HTR-8/SVneo (cell line): ENCODE measurements around the gene EFNB2.

Experiments
- DNase-seq: peaks from one replicate; pipeline ENCODE4 v3.0.0; 2011; ENCODE audit warnings: low spot score, mixed read lengths; ENCODE audit not compliant: insufficient read length
- FAIRE-seq: peaks from 2 replicates; lab custom pipeline; 2011; peaks lifted over from hg19 to GRCh38; lab: Jason Lieb, UNC

Gene EFNB2

DNA sequence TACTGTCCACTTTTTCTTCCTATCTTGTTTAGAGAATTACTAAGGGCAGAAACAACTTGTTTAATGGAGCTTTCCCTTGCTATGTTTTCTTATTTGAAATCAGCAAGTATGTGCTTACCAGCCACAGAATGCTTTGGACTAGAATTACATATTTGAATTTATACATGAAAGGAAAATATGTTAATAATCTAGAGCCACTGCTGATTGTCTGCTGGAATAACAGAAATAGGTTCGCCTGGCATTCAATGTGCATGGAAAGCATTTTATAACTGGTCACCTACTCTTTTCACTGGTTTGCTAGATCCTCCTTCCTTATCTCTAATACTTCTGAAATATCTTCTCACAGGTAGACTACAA is 8.0 kb downstream of the EFNB2 start:
- FAIRE-seq (no peak), DNase-seq (no peak)

DNA sequence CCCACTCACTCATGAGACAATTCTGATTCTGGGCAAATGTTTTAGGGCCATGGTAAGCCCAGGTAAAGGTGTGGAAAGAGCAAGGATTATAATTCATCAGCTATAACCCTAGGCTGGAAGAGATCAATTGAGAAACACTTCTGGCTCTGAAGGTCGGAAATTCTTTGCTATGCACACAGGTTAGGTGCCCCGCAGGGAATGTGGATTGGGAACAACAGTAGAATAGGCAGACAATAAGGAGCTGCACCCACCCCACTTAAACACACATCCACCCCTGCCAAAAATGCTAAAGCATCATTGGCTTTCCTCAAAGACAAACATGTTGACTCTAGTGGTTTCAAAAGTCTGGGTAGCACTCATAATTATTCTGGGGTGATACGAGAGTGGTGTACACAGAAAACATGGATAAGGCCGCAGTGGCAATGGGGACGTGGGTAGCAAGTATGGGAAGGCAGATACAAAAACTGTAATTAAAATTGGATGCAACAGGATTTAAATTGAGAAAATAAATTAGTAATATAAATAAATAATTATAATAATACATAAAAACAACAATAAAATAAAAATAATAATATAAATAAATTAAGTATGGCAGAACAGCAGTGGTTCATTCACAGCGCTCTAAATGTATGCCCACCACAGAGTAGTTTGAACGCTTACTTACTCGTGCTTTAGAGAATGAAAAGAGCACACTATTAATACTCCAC is 8.6 kb downstream of the EFNB2 start:
- DNase-seq (no peak), FAIRE-seq (no peak)

DNA sequence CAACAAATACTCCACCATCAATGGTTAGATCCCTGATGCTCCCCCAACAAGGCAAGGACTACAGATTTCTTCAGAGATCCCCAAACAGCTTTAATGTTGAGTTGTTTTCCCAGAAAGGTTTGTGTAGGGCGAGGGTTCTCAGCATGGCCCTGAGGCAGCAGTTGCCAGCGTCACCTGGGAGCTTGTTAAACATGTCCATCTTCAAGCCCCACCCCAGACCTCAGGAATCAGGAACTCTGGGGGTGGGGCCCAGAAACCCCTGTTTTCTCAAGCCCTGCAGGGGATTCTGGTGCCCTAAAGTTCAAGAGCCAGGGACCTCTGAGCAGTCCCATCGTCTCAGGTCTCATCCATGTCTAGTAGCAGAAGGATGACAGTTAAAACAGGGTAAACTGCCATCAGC is 9.6 kb downstream of the EFNB2 start:
- no peak for DNase-seq
- FAIRE-seq = no peak

DNA sequence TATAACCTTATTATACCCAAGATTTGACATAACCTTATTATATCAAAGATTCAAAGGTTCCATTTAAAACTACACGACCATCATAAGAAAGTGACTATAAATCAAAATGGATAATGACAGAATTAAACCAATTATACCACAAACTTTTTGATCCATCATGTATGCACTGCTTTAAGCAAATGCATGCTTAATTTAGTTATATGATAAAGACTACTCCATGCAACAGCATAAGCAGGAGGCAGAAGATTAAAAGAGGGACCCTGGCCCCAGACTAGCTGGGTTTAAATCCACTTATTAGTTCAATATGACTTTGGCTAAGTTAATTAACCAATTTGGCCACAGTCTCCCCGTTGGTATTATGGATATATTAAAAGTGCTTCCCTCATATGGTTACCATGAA is 11.4 kb downstream of the EFNB2 start:
- no peak for DNase-seq
- FAIRE-seq = no peak

DNA sequence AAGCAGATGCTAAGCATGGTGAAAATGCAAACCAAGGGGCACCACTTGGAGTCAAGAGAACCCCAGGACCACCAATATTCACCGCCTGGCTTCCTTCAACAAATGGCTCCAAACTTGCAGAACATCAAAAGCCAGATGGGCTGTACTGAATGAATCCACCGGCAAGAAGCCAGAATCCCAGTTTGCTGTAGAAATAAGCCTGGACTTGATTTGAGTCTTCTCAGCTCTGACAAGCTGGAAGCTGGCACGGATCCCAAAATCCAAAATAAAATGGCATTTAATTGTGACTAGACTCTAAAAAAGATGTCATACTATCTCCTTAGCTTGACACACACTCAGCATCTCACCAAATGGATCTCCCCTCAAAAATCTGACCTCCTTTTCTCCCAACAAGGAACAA is 11.9 kb downstream of the EFNB2 start:
- DNase-seq (no peak), FAIRE-seq (no peak)

DNA sequence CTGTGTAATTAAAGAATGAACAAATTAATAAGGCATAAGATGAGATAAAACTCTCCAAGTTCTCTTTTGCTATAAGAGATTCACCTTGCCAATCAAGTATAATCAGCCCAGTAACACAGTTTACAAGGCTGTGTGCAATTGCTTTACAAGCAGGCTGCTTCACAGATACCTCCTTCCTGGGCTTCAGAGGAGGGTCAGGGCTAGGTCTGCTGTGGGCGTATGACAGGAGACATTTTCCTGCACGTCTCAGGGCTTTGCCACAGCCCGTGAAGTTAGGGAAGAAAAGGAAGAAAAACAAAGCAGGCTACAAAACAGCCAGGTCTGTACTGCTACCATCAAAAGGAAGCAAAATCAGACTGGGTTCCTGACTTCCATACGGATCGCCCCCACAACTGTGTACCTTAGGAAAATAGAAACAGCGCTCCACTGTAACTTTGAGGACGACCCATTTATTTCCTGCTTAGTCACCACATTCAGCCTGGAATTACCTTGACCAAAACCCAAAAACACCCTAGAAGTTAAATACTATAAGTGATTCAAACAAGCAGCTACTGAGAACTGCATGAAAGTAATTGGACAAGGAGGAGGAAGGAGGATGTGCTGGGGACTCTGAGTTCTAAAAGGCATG is 12.4 kb downstream of the EFNB2 start:
- no peak for FAIRE-seq
- no peak for DNase-seq

DNA sequence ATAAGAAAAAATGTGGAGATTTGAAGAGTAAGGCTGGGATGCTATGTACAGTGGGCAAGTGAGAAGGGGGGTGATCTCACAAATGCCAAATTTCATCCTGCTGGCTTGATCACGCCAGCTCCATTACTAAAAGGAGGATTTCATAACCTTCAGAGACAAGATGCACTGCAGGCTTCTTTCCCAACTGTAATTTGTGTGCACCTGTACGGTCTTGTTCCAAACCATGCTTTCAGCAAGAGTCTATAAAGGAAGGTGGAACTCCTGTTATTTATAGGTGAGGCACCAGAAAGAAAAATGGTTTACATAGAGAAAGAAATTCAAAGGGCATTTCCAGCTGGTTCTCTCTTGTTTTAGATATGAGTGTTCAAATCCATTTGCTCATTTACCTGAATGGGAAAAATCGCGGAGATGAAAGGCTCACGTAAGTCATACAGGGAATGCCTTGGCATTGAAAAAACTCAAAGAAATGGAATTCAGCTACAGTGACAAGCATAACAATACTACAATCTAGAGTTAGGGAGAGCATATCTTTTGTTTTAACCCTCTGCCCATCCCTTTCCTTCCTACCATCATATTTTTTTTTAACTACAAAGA is 13.3 kb downstream of the EFNB2 start:
- DNase-seq (no peak), FAIRE-seq (no peak)

DNA sequence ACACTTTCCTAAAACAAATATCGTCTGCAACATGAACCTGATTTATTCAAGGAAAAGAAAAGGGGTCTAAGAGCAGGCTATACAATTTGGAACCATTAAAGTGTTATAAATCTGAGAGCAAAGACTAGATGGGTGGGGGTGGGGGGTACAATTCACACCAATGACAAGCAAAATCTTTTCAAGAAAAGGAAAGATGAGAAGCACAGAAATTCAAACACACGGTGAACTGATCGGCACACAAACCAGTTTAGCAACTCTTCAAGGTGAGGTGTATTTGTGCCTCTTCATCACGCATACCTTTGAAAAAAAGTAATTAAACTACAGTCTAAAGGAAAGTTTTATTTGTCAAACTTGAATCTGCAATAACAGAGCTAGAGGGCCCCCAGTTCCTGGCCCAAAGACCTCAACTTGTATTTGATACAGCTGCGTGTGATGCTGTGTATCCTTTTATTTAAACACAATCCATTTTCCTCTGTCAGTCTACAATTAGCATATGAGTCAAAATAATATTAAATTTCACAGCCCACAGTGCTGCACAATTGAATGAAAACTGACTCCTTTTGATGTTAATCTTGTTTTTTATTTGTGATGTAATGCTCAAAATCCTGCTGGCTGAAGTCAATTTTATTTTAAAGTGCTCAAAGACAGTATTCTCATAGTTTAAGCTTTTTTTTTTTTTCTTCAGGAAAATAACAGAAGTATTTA is 14.2 kb downstream of the EFNB2 start:
- DNase-seq = no peak

DNA sequence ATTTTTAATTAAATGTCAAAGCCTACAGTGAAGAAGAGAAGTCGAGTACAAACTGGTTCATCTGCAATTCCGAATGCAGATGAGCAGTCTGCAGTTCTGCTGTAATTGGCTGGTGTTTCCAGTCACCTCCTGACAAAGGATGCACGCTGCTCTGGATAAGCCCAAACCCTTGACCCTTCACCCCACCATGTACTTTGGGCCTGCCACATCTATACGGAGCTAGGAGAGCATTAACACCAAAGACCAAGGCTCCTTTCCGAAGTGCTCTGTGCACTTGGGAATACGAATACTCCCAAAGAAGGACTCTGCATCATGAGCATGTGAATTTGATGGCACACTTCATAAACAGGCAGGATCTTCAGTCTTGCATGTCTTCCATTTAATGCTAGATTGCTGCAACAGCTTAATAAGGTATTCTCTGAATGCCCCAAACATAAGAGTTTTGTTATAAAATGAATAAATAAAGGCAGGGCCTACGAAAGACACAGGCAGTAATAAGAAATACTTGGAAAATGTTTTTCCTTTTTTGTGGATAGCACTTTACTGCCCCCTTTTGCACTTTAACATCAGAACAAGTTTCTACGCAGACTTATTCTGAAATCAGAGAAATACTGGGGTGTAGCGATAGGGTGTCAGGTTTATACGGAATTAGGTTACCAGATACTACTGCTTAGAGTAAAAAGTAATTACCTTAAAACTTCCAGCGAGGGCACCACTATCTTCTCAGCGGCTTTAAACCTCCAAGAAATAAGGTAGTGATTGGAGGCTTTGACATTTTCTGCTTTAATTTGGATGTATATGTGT is 15.0 kb downstream of the EFNB2 start:
- DNase-seq (no peak), FAIRE-seq (no peak)

More for the DNA sequence above, 14.2 kb downstream of the EFNB2 start:
- FAIRE-seq = no peak

DNA sequence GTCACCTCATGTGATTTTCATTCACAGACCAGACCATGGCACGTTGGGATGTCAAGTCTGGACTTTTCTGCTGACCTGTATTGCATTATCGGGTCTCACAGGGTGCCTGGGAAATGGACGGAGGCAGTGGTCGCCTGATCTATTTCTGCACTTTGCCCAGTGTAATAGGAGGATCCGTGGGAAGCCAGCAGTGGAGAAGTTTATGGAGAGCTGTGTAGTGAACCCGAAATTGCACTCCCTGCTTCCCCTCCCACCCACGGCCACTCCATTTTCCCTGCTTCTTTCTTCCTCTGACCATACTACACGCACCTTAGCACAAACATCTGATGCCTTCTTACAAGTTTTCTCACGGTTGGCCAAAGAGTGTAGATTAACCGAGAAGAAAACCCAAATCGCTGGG is 16.9 kb downstream of the EFNB2 start:
- DNase-seq (no peak), FAIRE-seq (no peak)

DNA sequence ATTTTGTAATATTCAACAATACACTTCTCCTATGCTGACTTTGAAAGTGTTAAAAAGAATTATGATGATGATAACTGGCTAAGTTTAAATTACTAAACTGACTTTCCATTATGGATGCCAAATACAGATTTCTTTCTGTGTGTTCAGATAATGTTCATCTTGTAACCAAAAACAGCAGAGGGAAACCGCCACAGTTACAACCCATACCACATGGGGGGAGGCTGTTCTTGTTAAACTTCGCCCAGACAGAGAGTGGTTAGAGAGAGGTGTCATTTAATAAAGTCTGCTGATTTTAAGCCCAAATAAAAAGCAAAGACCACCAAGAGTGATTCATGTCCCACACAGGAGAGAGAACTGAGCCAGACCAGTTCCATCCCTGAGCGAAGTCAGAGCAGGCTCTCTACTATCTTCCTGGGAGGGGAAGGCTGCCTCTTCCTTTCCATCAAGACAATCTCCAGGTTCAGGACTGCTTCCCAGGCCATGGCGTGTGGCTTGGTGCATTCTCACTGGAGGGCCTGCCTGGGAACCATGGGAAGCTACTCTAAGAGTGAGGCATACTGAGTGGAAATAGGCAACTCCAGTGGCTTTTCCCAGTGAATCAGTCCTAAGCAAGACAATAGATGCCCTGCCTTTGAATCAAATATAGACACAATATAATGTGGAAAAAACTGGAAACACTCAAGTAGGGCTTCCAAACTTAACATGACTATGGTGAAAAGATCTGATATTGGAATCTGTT is 18.2 kb downstream of the EFNB2 start:
- FAIRE-seq (no peak), DNase-seq (no peak)

DNA sequence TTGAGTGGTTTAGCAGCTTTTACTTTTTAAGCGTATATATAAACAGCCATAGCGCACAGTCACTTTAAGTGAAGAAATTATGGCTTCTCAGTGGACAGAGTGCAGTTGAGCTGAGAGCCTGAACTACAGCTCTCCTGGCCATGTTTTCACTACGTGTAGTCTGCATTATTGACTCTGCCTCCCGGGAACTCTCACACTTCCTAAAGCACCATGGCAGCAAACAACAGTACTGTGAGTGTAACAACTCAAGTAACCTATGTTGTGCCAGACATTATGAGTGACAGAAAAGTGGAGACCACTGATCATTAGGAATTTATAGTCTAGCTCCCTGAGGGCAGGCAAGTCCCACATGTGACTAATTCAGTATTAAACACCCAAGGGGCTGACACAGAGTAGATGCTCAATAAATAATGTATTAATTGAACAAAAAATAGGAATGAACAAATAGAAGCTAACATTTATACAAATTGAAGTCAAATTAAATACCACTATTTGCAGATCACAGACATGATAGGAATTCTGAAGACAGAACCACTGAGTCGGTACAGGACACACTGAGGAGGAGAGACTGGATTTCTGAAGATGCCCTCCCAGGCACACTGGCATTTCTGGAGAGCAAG is 19.7 kb downstream of the EFNB2 start:
- FAIRE-seq (no peak), DNase-seq (no peak)

DNA sequence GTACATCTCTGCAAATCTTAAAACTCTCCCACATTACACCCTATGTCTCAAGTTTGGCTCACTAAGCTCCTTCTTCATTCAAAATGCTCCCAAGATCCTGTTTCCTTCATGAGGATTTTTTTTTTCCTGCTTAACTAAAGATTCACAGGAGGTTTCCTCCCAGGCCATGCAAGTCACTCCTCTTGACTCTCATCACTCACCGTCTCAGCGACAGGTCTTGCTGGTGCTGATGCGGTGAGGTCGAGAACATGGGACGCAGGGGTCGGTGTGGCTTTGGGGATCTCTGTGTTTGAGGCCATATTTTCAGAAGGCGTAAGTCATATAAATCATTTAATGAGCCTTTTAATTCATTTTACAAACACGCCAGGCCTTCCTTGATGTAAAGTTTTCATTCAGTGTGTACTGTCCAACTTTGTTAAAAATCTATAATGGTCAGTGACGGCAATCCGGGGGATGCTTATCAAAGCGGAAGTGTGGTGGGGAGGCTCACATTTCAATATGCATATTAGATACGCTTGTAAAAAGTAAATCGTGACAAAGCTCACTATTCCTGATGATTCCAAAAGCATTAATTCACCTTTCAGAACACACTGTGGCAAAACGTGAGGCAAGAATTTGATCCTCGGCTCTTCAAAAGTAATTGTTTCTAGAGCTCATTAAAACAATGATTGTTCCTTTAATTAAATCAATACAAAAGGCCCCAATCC is 20.4 kb downstream of the EFNB2 start:
- DNase-seq (no peak), FAIRE-seq (no peak)

DNA sequence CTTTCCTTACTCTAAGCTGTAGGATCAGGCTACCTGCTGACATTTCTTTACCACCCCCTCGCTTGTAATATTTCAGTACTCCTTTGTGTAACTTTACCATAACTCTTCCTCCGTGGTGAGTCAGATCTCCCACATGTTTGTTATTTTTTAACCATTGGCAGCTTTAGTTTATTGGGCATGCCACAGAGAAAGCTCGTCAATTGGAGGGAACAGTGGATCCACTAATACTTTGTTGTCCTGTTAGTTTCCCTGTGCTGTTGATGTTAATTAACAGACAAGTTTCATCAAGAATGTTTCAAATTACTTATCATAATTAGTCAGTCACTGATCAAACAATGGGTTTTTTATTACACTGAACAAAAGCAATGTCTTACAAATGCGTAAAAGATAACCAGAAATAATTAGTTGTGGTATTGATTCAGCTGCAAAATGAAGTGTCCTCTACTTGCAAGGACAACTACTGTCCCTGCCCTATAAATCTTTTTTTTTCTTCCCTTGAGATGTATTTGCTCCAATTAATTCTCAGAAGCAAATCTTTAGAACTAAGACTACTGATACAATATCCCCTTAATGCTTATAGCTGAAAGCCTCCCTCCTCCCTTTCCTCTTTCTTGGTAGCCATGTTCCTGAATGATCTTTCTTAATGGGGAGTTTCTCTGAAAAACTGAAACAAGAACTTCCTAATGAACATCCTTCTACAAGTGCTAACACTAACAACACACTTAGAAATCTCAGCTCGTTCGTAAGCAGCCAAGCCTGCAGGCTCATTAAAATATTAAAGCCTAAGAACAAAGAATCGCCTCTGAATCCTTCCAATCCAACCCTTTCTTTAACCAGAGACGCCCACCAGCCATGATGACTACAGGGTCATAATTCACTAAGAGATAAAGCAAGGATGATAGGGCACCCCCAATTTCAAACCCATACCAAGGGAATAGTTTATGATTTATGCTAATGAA is 22.2 kb downstream of the EFNB2 start:
- DNase-seq (no peak), FAIRE-seq (no peak)

DNA sequence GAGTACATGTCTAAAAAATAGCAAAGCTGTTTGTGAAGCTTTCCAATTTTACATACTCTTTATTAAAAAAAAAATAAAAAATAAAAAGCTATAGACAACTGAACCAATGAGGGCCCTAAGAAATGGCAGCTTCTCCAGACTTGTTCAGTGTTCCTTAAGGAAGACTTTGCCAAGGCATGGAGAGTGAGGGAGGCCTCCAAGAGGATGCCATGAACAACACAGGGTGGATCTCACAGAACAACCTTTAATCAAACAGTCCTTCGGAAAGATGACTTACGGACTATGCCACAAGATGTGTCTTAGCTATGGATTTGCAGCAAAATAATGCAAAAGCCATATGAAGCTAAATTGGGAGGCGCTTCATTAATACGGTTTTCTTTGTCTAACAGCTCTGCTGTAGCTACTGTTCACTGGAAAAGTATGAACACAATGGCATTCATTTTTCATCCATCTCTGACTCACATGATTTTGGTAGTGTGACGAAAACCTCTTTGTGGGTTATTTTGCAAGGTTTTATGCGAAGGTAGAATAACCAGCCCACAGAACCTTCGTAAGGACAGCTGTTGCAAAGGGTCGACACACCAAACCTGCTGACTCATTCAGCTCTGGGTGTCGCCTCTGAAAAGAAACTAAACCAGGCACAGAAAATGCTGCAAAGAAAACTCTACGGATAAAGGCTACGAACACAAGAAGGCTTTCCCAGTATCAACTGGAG is 27.7 kb downstream of the EFNB2 start:
- FAIRE-seq (no peak), DNase-seq (peak; percentile 7)

DNA sequence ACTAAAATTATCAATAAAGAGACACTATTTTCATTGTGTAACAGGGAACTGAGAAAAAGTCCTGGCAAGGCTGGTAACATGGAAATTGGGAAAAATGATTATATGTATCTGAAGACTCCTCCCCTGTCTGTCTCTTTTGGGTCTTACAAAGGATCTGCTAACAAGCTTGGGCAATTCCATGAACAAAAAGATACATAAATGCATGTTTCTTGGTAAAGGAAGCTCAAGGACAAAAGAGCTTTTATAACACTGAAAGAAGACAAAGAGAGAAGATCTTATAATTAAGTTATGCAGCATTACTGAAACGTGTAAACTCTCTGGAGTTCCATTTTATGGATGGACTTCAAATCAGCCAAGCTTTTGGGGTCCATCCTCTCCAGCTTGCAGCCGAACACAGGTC is 29.2 kb downstream of the EFNB2 start:
- no peak for FAIRE-seq
- DNase-seq = no peak

DNA sequence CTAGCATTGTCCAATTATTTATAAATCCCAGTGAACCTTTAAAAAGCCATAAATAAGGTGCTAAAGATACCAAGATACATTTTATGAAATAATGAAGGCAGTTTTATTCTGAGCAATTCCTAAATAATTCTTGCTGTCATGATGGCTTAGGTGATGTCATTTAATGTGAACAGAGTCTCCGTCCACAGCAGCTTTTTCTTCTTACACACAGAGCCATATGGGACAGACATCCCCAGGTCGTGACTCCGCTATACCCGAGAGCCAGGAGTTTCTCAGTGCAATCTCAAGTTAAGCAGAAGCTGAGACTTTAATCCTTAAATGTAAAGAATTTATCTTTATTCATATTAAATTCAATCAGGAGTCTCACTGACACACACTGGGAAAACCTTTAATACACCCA is 29.7 kb downstream of the EFNB2 start:
- FAIRE-seq = no peak
- no peak for DNase-seq
